Heart right ventricle (tissue), 16 donors: ENCODE data around the gene DEF6. TPM values are rescaled to one million over a fixed set of nuclear protein-coding genes. Genes with fewer than 3 reads are reported as not detected.

ENCODE experiments used
- ATAC-seq, 8 donors: fragments of 200-7000 bp; cut with Tn5 transposase; one replicate each; pipeline ENCODE4 v1.9.1; 2020; ENCODE audit warnings: mild to moderate bottlenecking in 8 of 8, moderate library complexity in 8 of 8, moderate number of reproducible peaks in 1 of 8
- DNase-seq, 2 donors: peaks; one replicate each; pipeline ENCODE4 v3.0.0-alpha.2; 2020
- H3K27ac ChIP-seq, 10 donors: fragments of 200-600 bp; sonication (generic) in 2 of 10; one replicate each; pipeline versions ENCODE4 v1.5.0 to v1.8.0; 2020 to 2022; ENCODE audit warnings: mild to moderate bottlenecking in 3 of 10
- H3K27me3 ChIP-seq, 7 donors: fragments of 200-600 bp; one replicate each; pipeline ENCODE4 v1.8.0; 2021 to 2022; ENCODE audit warnings: mild to moderate bottlenecking in 2 of 7
- H3K36me3 ChIP-seq, 9 donors: fragments of 200-600 bp; sonication (generic) in 1 of 9; one replicate each; pipeline versions ENCODE4 v1.5.0 to v1.8.0; 2020 to 2022; ENCODE audit warnings: mild to moderate bottlenecking in 2 of 9
- H3K4me1 ChIP-seq, 9 donors: fragments of 200-600 bp; sonication (generic) in 1 of 9; one replicate each; pipeline versions ENCODE4 v1.5.0 to v1.8.0; 2020 to 2022; ENCODE audit warnings: mild to moderate bottlenecking in 4 of 9
- H3K4me3 ChIP-seq, 10 donors: fragments of 200-600 bp; sonication (generic) in 2 of 10; one replicate each; pipeline versions ENCODE4 v1.5.0 to v1.8.0; 2020 to 2022; ENCODE audit warnings: mild to moderate bottlenecking in 7 of 10, moderate library complexity in 2 of 10
- H3K9me3 ChIP-seq, 11 donors: fragments of 200-600 bp in 10 of 11; sonication (generic) in 2 of 11; one replicate each; pipeline versions ENCODE4 v1.5.0 to v1.8.0; 2013 to 2022; ENCODE audit warnings: mild to moderate bottlenecking in 2 of 11, control low read depth in 1 of 11, moderate library complexity in 1 of 11
- WGBS, 2 donors: extraction: QIAGEN DNeasy Blood & Tissue Kit; methylation state at CpG; one replicate each; pipeline ENCODE4 v1.1.7; 2013; ENCODE audit warnings: inconsistent platforms in 1 of 2; 5-methylcytosine and 5-hydroxymethylcytosine counted together
- intact Hi-C, 10 donors: fragments of 100-400 bp; cut with DNase I; formaldehyde crosslinking; loops; one replicate each; pipeline versions ENCODE4 v1.11.1 to v1.14.2; 2022
- polyA plus RNA-seq, 2 donors: library from polyadenylated mRNA; stranded (reverse); fragments of 200-250 nt; gene quantifications; one replicate each; pipeline ENCODE4 v1.2.3, GENCODE V29; 2013
- total RNA-seq, 10 donors: library from RNA; stranded (reverse); fragmentation: NEBNext Ultra II Directional in 3 of 10; extraction: Animal tissue kit (Norgen Biotek cat#: 25700) in 3 of 10; gene quantifications; one replicate each; pipeline versions ENCODE4 v1.2.1 to v1.2.4, GENCODE V29; 2021 to 2023
- TF ChIP-seq, protein P1 (sequence below), 9 donors: fragments of 200-600 bp; sonication (generic) in 2 of 9; IDR thresholded peaks; one replicate each; pipeline versions ENCODE4 v1.5.0 to v1.8.0; 2021 to 2022; ENCODE audit warnings: antibody characterized with exemption in 9 of 9, mild to moderate bottlenecking in 5 of 9, moderate library complexity in 1 of 9
- donor health status: Arrhythmogenic right ventricular cardiomyopathy.
- donor health status: ischemic (EF 13 %, LVEDD 7.1; RV severe dilation, severe dysfunction).
- donor health status: healthy with polysubstance abuse.
- donor health status: DM: no; HTN: yes; CAD: no.
- donor health status: DM: no; HTN: no; CAD: no.
- donor health status: ischemic (EF 25% LVEDD 6.9; RV normal size, moderate dysfunction).
- donor health status: ischemic (EF 25% LVEDD 5.7; RV mildly dilated, moderate dysfunction).
- donor health status: healthy.
- donor health status: DM: yes; HTN: yes; CAD: no.
- donor health status: Ischemic cardiomyopathy.
- donor health status: ischemic (EF 35%, LVEDD 5.7; RV mildly dilated, moderate dysfunction).
- donor health status: nonischemic (EF 11% LVEDD 7.7; RV severe dilation, severe dysfunction).
- donor health status: DM: yes; HTN: yes; CAD: no.
- donor health status: PGD.
- donor health status: ischemic (EF 29% LVEDD 5.4; RV normal size, mild dysfunction).
- donor health status: nonischemic (EF 23%, LVEDD 6.1; RV moderate dilation, normal function).

The DEF6 gene
- total and polyA plus RNA-seq, 12 donors: 0.62 to 8.8 (median 0.99) TPM

DNA sequence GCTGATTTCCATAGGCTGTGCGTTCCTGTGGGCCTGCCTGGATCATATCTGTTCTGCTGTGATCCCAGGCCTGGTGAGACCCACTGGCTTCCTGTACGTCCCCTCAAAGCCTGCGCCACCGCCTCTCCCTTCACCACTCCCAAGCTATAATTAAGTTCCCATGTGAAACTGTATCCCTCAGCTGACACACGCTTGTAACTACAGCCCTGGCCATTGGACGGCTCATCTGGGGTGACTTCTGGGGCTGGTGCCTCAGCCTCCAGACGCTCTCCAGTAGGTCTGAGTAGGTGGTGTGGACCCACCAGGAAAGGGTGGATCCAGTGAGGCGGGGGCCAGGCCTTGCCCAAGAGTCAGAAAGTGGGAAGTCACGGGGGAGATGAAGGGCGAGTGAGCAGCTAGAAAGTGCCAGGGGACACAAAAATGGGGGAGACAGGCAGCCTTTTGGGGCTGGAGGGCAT, 65.7 kb downstream of the DEF6 start:
- Histone ChIP-seq H3K36me3 (peaks cover 0 to 9% (median 0%) of the 10 kb centered on the region in 9 donors), H3K4me3 (no peak overlapping the region), H3K27ac (peak overlapping the region in 9 of 10 donors; percentile 25 to 80 (median 60)), H3K9me3 (no peaks in the 10 kb centered on the region), H3K27me3 (no peaks in the 10 kb centered on the region), H3K4me1 (peaks cover 14 to 65% (median 52%) of the 10 kb centered on the region in 9 donors)
- TF ChIP-seq, protein P1, sequence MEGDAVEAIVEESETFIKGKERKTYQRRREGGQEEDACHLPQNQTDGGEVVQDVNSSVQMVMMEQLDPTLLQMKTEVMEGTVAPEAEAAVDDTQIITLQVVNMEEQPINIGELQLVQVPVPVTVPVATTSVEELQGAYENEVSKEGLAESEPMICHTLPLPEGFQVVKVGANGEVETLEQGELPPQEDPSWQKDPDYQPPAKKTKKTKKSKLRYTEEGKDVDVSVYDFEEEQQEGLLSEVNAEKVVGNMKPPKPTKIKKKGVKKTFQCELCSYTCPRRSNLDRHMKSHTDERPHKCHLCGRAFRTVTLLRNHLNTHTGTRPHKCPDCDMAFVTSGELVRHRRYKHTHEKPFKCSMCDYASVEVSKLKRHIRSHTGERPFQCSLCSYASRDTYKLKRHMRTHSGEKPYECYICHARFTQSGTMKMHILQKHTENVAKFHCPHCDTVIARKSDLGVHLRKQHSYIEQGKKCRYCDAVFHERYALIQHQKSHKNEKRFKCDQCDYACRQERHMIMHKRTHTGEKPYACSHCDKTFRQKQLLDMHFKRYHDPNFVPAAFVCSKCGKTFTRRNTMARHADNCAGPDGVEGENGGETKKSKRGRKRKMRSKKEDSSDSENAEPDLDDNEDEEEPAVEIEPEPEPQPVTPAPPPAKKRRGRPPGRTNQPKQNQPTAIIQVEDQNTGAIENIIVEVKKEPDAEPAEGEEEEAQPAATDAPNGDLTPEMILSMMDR (IDR thresholded peaks at IDR 0.05): no peak
- intact Hi-C loops: no loop called here
- WGBS, 2 donors: 38 to 51% methylated on average over 10 of the region's 10 CpGs
- peak in 7 of 8 donors; percentile 20 to 77 (median 60) for ATAC-seq
- peak in 1 of 2 donors; percentile 44 for DNase-seq

DNA sequence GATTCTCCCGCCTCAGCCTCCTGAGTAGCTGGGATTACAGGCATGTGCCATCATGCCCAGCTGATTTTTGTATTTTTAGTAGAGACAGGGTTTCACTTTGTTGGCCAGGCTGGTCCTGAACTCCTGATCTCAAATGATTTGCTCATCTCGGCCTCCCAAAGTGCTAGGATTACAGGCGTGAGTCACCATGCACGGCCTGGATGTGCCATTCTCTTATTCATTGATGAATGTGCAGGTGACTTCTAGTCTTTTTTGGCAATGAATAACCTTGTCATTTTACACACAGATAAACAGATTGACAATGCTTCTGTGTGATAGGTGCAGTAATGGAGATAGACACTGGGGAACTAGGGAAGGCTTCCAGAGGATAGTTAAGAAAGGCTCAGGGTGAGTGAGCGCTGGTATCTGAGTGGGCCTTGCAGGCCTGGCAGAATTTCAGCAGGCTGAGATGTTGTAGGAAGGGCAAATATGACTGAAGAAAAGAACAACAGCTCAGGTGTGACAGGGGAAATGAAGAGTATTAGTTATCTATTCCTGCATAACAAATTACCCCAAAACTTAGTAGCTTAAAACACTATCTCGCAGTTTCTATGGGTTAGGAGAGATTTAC, 68.1 kb downstream of the DEF6 start:
- ATAC-seq (no peak), DNase-seq (no peak)
- Histone ChIP-seq H3K9me3 (no peaks in the 10 kb centered on the region), H3K36me3 (peaks cover 0 to 9% (median 0%) of the 10 kb centered on the region in 9 donors), H3K27me3 (no peaks in the 10 kb centered on the region), H3K4me3 (no peak overlapping the region), H3K27ac (no peak overlapping the region), H3K4me1 (peaks cover 13 to 65% (median 50%) of the 10 kb centered on the region in 9 donors)
- TF ChIP-seq, protein P1 (IDR thresholded peaks at IDR 0.05): no peak
- intact Hi-C loops: no loop called here
- 95 to 97% methylated on average over 6 of the region's 6 CpGs for WGBS, 2 donors

DNA sequence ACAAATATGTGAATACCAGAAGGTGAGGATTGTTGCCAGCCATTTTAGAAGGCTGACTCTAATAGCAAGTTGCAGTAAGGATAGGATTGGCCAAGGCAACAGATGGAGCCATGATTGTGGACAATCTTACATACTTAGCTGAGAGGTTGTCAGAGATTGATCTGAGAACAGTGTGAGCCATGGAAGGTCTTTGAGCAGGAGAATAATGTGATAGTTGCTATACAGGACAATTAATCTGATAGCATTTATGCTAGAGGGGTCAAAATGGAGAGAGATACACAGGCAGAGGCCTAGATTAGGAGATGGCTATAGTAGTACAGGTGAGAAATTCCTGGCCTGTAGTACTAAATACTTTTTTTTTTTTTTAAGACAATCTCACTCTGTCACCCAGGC, 68.6 kb downstream of the DEF6 start:
- Histone ChIP-seq H3K4me1 (peaks cover 16 to 64% (median 49%) of the 10 kb centered on the region in 9 donors), H3K4me3 (no peak overlapping the region), H3K27me3 (no peaks in the 10 kb centered on the region), H3K9me3 (no peaks in the 10 kb centered on the region), H3K27ac (no peak overlapping the region), H3K36me3 (peaks cover 0 to 9% (median 0%) of the 10 kb centered on the region in 9 donors)
- TF ChIP-seq, protein P1 (IDR thresholded peaks at IDR 0.05): no peak
- ATAC-seq (no peak), DNase-seq (no peak)
- intact Hi-C loops: no loop called here

DNA sequence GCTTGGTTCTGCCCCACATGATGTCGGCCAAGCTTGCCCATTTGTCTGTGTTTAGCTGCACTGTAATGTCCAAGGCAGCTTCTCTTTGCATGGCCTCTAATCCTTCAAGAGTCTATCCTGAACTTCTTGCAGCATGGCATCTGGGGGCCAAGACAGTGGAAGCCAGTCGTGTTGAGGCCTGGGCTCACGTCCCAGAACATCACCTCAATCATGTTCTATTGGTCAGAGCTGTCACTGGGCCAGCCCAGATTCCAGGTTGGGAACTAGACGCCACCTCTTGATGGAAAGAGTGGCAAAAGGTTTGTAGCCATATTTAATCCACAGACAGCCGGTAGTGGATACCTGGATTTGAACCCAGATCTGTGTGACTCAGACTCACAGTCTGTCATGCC, 70.0 kb downstream of the DEF6 start:
- DNase-seq: no peak
- Histone ChIP-seq H3K4me1 (peaks cover 16 to 64% (median 40%) of the 10 kb centered on the region in 9 donors), H3K27ac (peak overlapping the region in 1 of 10 donors; percentile 37), H3K36me3 (peaks cover 0 to 9% (median 0%) of the 10 kb centered on the region in 9 donors), H3K4me3 (no peak overlapping the region), H3K27me3 (no peaks in the 10 kb centered on the region), H3K9me3 (no peaks in the 10 kb centered on the region)
- intact Hi-C loops: no loop called here
- TF ChIP-seq, protein P1 (IDR thresholded peaks at IDR 0.05): no peak
- no peak for ATAC-seq
- WGBS, 2 donors: 63 to 80% methylated on average over 5 of the region's 5 CpGs
